ENCODE measurements around the gene JAK3.

- TF ChIP-seq CTCF (IDR thresholded peaks at IDR 0.05) (no peak), POLR2AphosphoS5 (IDR thresholded peaks at IDR 0.05) (no peak)
These were observed 69.4 kb downstream of the JAK3 start for GRCh38 chr19:17778251-17778967.
